PC-9 (cell line): ENCODE data around the gene PLA2G3. TPM values are rescaled to one million over a fixed set of nuclear protein-coding genes. Genes with fewer than 3 reads are reported as not detected.

Experiments
- BruUV-seq: library from RNA; stranded (reverse); fragments of 400-500 nt; replicated peaks from 2 replicates; lab custom pipeline; 2021; lab: Mats Ljungman, UMichigan
- CTCF ChIA-PET: fragments of 300-600 bp; sonication (Branson Sonifier 250); formaldehyde crosslinking; loops from one replicate; lab custom pipeline; 2022; ENCODE audit warnings: antibody characterized with exemption; lab: Charles Lee
- POLR2A ChIA-PET: fragments of 300-600 bp; sonication (Branson Sonifier 250); formaldehyde crosslinking; loops from one replicate; lab custom pipeline; 2022; ENCODE audit warnings: antibody characterized with exemption; ENCODE audit not compliant: unreplicated experiment; lab: Charles Lee
- DNase-seq, 2 experiments: peaks; one replicate each; pipeline versions ENCODE4 v3.0.0 to v3.0.0-alpha.2; 2015 to 2022; ENCODE audit warnings: mixed read lengths in 1 of 2
- H2AFZ ChIP-seq: fragments of 200-600 bp; sonication (generic); 2 replicates; pipeline ENCODE4 v1.8.1; 2017; ENCODE audit warnings: antibody characterized with exemption
- H3F3A ChIP-seq: fragments of 200-600 bp; sonication (generic); 2 replicates; pipeline ENCODE4 v1.8.1; 2017; ENCODE audit warnings: antibody characterized with exemption, mild to moderate bottlenecking, low read depth; ENCODE audit not compliant: insufficient read depth
- H3K27ac ChIP-seq: fragments of 200-600 bp; sonication (generic); 2 replicates; pipeline ENCODE4 v1.6.1; 2016; ENCODE audit warnings: mixed run types
- H3K27me3 ChIP-seq: fragments of 200-600 bp; sonication (generic); 2 replicates; pipeline ENCODE4 v1.6.1; 2016; ENCODE audit warnings: low read depth, mixed run types; ENCODE audit not compliant: insufficient read depth
- H3K36me3 ChIP-seq: fragments of 200-600 bp; sonication (generic); 2 replicates; pipeline ENCODE4 v1.6.1; 2016; ENCODE audit warnings: low read depth, mixed run types
- H3K4me1 ChIP-seq: fragments of 200-600 bp; sonication (generic); replicated peaks from 2 replicates; pipeline ENCODE4 v1.6.1; 2016; ENCODE audit warnings: mixed run types; ENCODE audit not compliant: insufficient read depth
- H3K4me2 ChIP-seq: fragments of 200-600 bp; sonication (generic); 2 replicates; pipeline ENCODE4 v1.6.1; 2017; ENCODE audit warnings: mixed run types
- H3K4me3 ChIP-seq: fragments of 200-600 bp; sonication (generic); 2 replicates; pipeline ENCODE4 v1.6.1; 2016; ENCODE audit warnings: mixed run types
- H3K79me2 ChIP-seq: fragments of 200-600 bp; sonication (generic); 2 replicates; pipeline ENCODE4 v1.6.1; 2017; ENCODE audit warnings: low read depth, mixed run types
- H3K9me2 ChIP-seq: fragments of 200-600 bp; sonication (generic); 2 replicates; pipeline ENCODE4 v1.8.1; 2017; ENCODE audit warnings: mild to moderate bottlenecking; ENCODE audit not compliant: insufficient read depth
- H3K9me3 ChIP-seq: fragments of 200-600 bp; sonication (generic); 2 replicates; pipeline ENCODE4 v1.8.1; 2016; ENCODE audit warnings: low read depth; ENCODE audit not compliant: insufficient read depth
- H4K20me1 ChIP-seq: fragments of 200-600 bp; sonication (generic); 2 replicates; pipeline ENCODE4 v1.8.1; 2017; ENCODE audit not compliant: insufficient read depth
- CTCF ChIP-seq: fragments of 200-600 bp; sonication (generic); conservative IDR thresholded peaks from 2 replicates; pipeline ENCODE4 v1.6.1; 2017; ENCODE audit warnings: mixed run types, antibody characterized with exemption, mild to moderate bottlenecking, moderate library complexity
- EZH2 ChIP-seq: fragments of 200-600 bp; sonication (generic); IDR thresholded peaks from 2 replicates; pipeline ENCODE4 v1.8.0; 2017; ENCODE audit warnings: antibody characterized with exemption, low read depth
- intact Hi-C: fragments of 100-400 bp; cut with micrococcal nuclease; formaldehyde crosslinking; loops from one replicate; pipeline ENCODE4 v1.10.0; 2022; ENCODE audit not compliant: unreplicated experiment
- total RNA-seq: library from RNA; stranded (reverse); gene quantifications from 2 replicates; pipeline ENCODE4 v1.2.3, GENCODE V29; 2021

Gene PLA2G3
- total RNA-seq, 1 experiment from 2014 or later = not detected

GRCh38 chr22:31089160-31090100, 50.9 kb downstream of the PLA2G3 start:
- H2AFZ ChIP-seq = no peak overlapping the region
- no peak overlapping the region for H3K4me2 ChIP-seq
- no peaks in the 10 kb centered on the region; the same call in 1 of the 2 replicates for H4K20me1 ChIP-seq
- H3K4me1 ChIP-seq = peaks cover under 1% of the 10 kb centered on the region; the same call in 1 of the 2 replicates
- no peaks in the 10 kb centered on the region for H3K9me2 ChIP-seq
- H3K4me3 ChIP-seq = no peak overlapping the region
- H3K9me3 ChIP-seq = no peaks in the 10 kb centered on the region
- H3K27ac ChIP-seq = no peak overlapping the region
- BruUV-seq = no TSS peak
- ChIA-PET POLR2A (interaction anchor here (0.7 kb wide), 2 partner anchors 9 to 427 kb away, joined by 3 to 7 read pairs; no protein-coding TSS in a partner anchor), CTCF (no interaction called here)
- no peaks in the 10 kb centered on the region for H3K27me3 ChIP-seq
- H3F3A ChIP-seq = peaks cover 5% of the 10 kb centered on the region; the same call in 1 of the 2 replicates
- H3K79me2 ChIP-seq = no peaks in the 10 kb centered on the region
- intact Hi-C loops = loop anchor here (1.0 to 5.0 kb wide), 2 partner anchors 60 to 327 kb away; no protein-coding TSS in a partner anchor
- TF ChIP-seq EZH2 = no peak
- peak; percentile 90 for TF ChIP-seq CTCF
- DNase-seq = no peak
- H3K36me3 ChIP-seq = no peaks in the 10 kb centered on the region

DNA sequence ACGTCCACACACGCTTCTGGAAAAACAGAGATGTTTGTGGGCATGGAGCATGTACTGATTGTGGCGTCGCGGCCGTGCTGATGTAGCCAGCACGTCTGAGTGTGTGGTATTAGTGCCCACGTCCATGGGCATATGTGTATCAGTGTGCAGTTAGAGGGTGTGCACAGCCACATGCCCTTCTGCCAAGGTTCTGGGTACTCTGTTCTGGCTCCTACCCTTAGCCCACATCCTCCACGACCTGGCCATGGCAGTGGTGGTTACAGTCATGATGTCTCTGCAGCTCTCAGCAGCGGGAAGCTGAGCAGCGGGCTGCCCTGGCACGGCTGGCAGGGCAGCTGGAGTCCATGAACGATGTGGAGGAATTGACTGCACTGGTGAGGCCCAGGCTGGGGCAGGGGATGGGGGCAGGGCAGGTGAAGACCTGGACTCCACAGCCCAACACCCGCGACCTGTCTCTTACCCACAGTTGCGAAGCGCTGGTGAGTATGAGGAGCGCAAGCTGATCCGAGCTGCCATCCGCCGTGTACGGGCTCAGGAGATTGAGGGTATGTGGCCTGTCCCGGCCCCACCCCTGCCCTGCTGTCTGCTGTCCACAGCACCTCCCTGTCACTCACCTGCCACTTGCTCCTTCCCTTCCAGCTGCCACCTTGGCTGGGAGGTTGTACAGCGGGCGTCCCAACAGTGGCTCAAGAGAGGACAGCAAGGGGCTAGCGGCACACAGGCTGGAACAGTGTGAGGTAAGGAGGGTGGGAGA, 51.9 kb downstream of the PLA2G3 start:
- Histone ChIP-seq H2AFZ (no peak overlapping the region), H3K4me1 (peaks cover 7% of the 10 kb centered on the region; the same call in 1 of the 2 replicates), H3K9me2 (no peaks in the 10 kb centered on the region), H3F3A (peaks cover 5% of the 10 kb centered on the region; the same call in 1 of the 2 replicates), H3K4me3 (no peak overlapping the region), H3K9me3 (no peaks in the 10 kb centered on the region), H3K27ac (no peak overlapping the region), H3K4me2 (no peak overlapping the region), H3K27me3 (no peaks in the 10 kb centered on the region), H4K20me1 (no peaks in the 10 kb centered on the region; the same call in 1 of the 2 replicates), H3K36me3 (no peaks in the 10 kb centered on the region), H3K79me2 (no peaks in the 10 kb centered on the region)
- no peak for DNase-seq
- CTCF ChIA-PET = no interaction called here
- POLR2A ChIA-PET = no interaction called here
- intact Hi-C loops = loop anchor here (5.0 kb wide), 1 partner anchor 326 kb away; no protein-coding TSS in a partner anchor
- no TSS peak for BruUV-seq
- no peak for TF ChIP-seq CTCF
- TF ChIP-seq EZH2 = no peak

DNA sequence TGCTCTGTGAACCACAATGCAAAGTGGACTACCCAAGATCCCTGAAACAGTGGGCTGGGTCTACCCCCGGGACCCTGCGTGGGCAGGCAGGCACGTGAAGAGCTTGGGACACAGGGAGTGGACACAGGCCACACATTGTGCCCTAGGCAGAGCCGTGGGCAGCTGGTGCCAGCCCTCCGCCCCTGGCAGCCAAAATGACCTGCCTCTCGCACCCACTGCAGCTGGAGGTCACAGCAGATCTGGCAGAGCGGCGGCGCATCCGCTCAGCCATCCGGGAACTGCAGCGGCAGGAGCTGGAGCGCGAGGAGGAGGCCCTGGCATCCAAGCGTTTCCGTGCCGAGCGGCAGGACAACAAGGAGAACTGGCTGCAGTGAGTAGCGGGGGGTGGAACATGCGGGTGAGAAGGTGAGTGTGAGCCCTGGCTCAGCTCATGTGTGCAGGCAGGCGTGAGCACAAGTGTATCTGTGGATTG, 52.5 kb downstream of the PLA2G3 start:
- H3K27me3 ChIP-seq = no peaks in the 10 kb centered on the region
- no peak overlapping the region for H3K27ac ChIP-seq
- H2AFZ ChIP-seq = no peak overlapping the region
- no peaks in the 10 kb centered on the region for H3K9me3 ChIP-seq
- ChIA-PET CTCF (no interaction called here), POLR2A (no interaction called here)
- no peaks in the 10 kb centered on the region for H3K36me3 ChIP-seq
- H3K4me1 ChIP-seq = peaks cover 9% of the 10 kb centered on the region
- no peak overlapping the region for H3K4me3 ChIP-seq
- no peak for DNase-seq
- intact Hi-C loops = loop anchor here (5.0 kb wide), 1 partner anchor 325 kb away; no protein-coding TSS in a partner anchor
- H3K9me2 ChIP-seq = no peaks in the 10 kb centered on the region
- H3K79me2 ChIP-seq = no peaks in the 10 kb centered on the region
- H3K4me2 ChIP-seq = no peak overlapping the region
- no TSS peak for BruUV-seq
- H4K20me1 ChIP-seq = no peaks in the 10 kb centered on the region; the same call in 1 of the 2 replicates
- H3F3A ChIP-seq = peaks cover 5% of the 10 kb centered on the region; the same call in 1 of the 2 replicates
- TF ChIP-seq EZH2 (no peak), CTCF (no peak)
